NCI-H748 (cell line): ENCODE data around the gene SLC45A3.
A peak's percentile ranks its signal among the peaks of the same experiment; 100 is the strongest.
"Not testable (repeated sequence)": the region's sequence is repeated elsewhere in the genome, so short reads cannot be mapped to it uniquely, and the experiment has no call there.

Experiments used
- DNase-seq: peaks from one replicate; lab custom pipeline; 2025; ENCODE audit not compliant: unreplicated experiment; lab: John Stamatoyannopoulos, UW

The SLC45A3 gene

GRCh38 chr1:205637854-205638468 lies 42.3 kb downstream of the SLC45A3 start:
- DNase-seq: no peak

GRCh38 chr1:205636732-205637131 lies 43.6 kb downstream of the SLC45A3 start:
- no peak for DNase-seq

GRCh38 chr1:205636138-205636530 lies 44.2 kb downstream of the SLC45A3 start:
- DNase-seq: not testable (repeated sequence)

- DNase-seq: no peak
Observed at GRCh38 chr1:205633421-205633976, 46.8 kb downstream of the SLC45A3 start.

GRCh38 chr1:205632669-205633169 lies 47.6 kb downstream of the SLC45A3 start:
- DNase-seq: no peak

GRCh38 chr1:205631768-205632668 lies 48.3 kb downstream of the SLC45A3 start, which contains the start of gene ELK4:
ELK4 (minus strand) TSS chr1:205632011; CDS start chr1:205623882, 8,129 bp downstream.
- peak; percentile 96 for DNase-seq

- DNase-seq: peak; percentile 86
Observed at GRCh38 chr1:205631010-205631767, 49.1 kb downstream of the SLC45A3 start.

- no peak for DNase-seq
Observed at GRCh38 chr1:205630651-205631009, 49.7 kb downstream of the SLC45A3 start.

- no peak for DNase-seq
Observed at GRCh38 chr1:205630241-205630640, 50.1 kb downstream of the SLC45A3 start.

GRCh38 chr1:205629751-205630150 lies 50.6 kb downstream of the SLC45A3 start:
- no peak for DNase-seq

GRCh38 chr1:205627956-205628355 lies 52.4 kb downstream of the SLC45A3 start:
- no peak for DNase-seq

GRCh38 chr1:205626216-205626615 lies 54.1 kb downstream of the SLC45A3 start:
- no peak for DNase-seq

GRCh38 chr1:205623646-205624045 lies 56.7 kb downstream of the SLC45A3 start:
- DNase-seq: no peak

GRCh38 chr1:205620269-205620668 lies 60.0 kb downstream of the SLC45A3 start:
- DNase-seq: no peak

GRCh38 chr1:205619376-205619775 lies 60.9 kb downstream of the SLC45A3 start:
- no peak for DNase-seq

GRCh38 chr1:205616563-205617293 lies 63.6 kb downstream of the SLC45A3 start:
- no peak for DNase-seq

GRCh38 chr1:205615789-205616188 lies 64.5 kb downstream of the SLC45A3 start:
- no peak for DNase-seq

- DNase-seq: no peak
Observed at GRCh38 chr1:205613854-205614412, 66.4 kb downstream of the SLC45A3 start.

- no peak for DNase-seq
Observed at GRCh38 chr1:205612556-205612955, 67.8 kb downstream of the SLC45A3 start.

GRCh38 chr1:205612104-205612503 lies 68.2 kb downstream of the SLC45A3 start:
- no peak for DNase-seq
